ENCODE data around the gene PCDH1.
"Not testable (repeated sequence)": the region's sequence is repeated elsewhere in the genome, so short reads cannot be mapped to it uniquely, and the experiment has no call there.

DNA sequence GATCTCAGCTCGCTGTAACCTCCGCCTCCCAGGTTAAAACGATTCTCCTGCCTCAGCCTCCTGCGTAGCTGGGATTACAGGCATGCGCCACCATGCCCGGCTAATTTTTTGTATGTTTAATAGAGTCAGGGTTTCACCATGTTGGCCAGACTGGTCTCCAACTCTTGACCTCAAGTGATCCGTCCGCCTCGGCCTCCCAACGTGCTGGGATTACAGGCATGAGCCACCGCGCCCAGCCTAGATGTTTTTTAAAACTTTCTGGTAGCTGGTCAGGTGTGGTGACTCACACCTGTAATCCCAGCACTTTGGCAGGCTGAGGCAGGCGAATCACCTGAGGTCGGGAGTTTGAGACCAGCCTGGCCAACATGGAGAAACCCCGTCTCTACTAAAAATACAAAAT, 57.5 kb downstream of the PCDH1 start:
- not testable (repeated sequence) for TF ChIP-seq TCF12 (IDR thresholded peaks at IDR 0.05; ENCODE audit: low read depth, low read length); RAD21 (IDR thresholded peaks at IDR 0.05 in 1 of 2, conservative IDR thresholded peaks at IDR 0.05 in 1 of 2; ENCODE audit: low read depth in 2 of 2, low read length in 2 of 2)
- TF ChIP-seq, protein P1, sequence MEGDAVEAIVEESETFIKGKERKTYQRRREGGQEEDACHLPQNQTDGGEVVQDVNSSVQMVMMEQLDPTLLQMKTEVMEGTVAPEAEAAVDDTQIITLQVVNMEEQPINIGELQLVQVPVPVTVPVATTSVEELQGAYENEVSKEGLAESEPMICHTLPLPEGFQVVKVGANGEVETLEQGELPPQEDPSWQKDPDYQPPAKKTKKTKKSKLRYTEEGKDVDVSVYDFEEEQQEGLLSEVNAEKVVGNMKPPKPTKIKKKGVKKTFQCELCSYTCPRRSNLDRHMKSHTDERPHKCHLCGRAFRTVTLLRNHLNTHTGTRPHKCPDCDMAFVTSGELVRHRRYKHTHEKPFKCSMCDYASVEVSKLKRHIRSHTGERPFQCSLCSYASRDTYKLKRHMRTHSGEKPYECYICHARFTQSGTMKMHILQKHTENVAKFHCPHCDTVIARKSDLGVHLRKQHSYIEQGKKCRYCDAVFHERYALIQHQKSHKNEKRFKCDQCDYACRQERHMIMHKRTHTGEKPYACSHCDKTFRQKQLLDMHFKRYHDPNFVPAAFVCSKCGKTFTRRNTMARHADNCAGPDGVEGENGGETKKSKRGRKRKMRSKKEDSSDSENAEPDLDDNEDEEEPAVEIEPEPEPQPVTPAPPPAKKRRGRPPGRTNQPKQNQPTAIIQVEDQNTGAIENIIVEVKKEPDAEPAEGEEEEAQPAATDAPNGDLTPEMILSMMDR (IDR thresholded peaks at IDR 0.05; ENCODE audit: control extremely low read depth in 1 of 3, insufficient read depth in 1 of 3, low read depth in 1 of 3, low read length in 3 of 3) = not testable (repeated sequence)

Measured in H1 (cell line).